Fibroblast of peridontal ligament (primary cell): ENCODE data around the gene KRTAP5-9.
"Not testable (repeated sequence)": the region's sequence is repeated elsewhere in the genome, so short reads cannot be mapped to it uniquely, and the experiment has no call there.

Source experiments
- DNase-seq: peaks from one replicate; pipeline ENCODE4 v3.0.0-alpha.2; 2010; ENCODE audit errors: extremely low read depth

The KRTAP5-9 gene

DNA sequence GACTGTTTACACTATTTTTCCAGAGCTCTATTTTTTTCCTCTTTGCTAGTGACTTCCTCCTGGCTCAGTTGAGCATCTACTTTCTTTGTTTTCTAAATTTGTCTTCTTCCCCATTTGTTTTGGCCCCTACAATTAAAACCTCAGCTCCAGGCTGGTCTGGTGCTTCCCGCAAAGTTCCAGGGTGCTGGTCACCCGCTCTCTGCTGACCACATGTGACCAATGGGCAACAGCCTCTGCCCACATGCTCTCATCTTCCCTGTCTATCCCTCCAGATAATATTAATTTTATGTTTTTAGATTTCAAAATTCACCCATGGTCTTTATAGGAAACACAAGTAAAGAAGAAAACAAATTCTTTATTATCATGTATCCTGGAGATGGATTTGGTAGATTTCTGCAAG is 34.7 kb downstream of the KRTAP5-9 start:
- DNase-seq = not testable (repeated sequence)

DNA sequence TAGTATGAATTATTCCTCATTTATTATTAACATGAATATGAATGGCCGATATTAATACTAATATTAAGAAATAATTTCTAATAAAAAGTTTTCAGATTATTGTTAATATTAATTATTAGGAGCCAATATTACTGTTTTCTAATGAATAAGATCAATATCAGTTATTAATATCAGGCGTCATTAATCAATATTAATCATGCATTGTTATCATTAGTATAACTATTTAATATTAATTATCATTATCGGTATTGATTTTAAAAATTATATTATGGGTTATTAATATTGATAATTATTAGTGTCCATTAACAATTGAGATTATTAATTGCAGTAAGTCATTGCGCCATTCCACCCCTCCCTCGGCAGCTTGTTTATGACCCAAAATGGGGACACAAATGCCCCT is 37.5 kb downstream of the KRTAP5-9 start:
- not testable (repeated sequence) for DNase-seq

DNA sequence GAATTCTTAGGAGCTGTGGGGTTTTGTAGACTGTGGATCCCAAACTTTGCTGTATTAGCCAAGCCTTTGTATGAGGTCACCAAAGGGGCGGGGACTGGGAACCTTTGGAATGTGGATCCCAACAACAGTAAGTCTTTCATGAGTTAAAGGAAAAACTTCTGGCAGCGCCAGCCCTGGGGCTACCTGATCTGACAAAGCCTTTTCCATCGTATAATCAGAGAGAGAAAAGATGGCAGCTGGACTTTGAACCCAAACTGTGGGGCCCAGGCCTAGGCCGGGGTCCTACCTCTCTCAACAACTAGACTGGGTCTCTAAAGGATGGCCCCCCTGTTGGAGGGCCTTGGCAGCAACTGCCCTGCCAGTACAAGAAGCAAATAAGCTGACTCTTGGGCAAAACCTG is 40.1 kb downstream of the KRTAP5-9 start:
- not testable (repeated sequence) for DNase-seq

DNA sequence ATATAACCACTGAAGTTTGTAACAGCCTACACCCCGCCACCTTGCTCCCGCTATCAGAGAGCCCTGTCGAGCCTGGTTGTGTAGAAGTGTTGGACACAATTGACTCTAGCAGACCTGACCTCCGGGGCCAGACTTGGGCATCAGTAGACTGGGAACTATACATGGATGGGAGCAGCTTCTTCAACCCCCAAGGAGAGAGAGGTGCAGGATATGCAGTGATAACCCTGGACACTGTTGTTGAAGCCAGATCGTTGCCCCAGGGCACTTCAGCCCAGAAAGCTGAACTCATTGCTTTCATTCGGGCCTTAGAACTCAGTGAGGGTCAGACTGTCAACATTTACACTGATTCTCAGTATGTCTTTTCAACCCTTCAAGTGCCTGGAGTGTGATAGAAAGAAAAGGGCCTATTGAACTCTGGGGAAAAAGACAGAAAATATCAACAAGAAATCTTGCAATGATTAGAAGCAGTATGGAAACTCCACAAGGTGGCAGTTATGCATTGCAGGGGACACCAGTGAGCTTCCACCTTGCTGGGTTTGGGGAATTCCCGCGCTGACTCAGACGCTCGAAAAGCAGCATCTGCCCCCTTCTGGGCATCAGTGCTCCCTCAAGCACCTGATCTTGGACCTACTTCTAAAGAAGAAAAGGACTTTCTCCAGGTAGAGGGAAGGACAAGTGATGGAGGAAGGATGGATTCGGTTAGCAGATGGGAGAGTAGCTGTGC is 40.8 kb downstream of the KRTAP5-9 start:
- DNase-seq = not testable (repeated sequence)

DNA sequence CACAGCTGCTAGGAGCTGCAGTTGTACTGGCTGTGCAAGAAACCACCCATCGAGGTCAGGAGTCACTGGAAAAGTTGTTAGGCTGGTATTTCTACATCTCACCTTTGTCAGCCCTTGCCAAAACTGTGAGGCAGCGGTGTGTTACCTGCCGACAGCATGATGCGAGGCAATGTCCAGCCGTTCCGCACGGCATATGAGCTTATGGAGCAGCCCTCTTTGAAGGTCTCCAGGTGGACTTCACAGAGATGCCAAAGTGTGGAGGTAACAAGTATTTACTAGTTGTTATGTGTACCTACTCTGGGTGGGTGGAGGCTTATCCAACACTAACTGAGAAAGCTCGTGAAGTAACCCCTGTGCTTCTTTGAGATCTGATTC is 41.3 kb downstream of the KRTAP5-9 start:
- not testable (repeated sequence) for DNase-seq
